ENCODE measurements around the gene SFXN2.

- TF ChIP-seq POLR2AphosphoS5 (IDR thresholded peaks at IDR 0.05; ENCODE audit: low read depth) (no peak), CTCF (IDR thresholded peaks at IDR 0.05; ENCODE audit: insufficient read depth, low read length) (no peak), REST (IDR thresholded peaks at IDR 0.05; ENCODE audit: insufficient replicate concordance, low read depth) (no peak), GABPA (IDR thresholded peaks at IDR 0.05; ENCODE audit: low read depth) (no peak)
Measured at GRCh38 chr10:102758240-102758932, 44.0 kb downstream of the SFXN2 start.

Data from HL-60 (cell line).